Body of pancreas (tissue), 4 donors: ENCODE results near the gene LONRF2.

Experiments used
- CTCF ChIP-seq, 7 experiments: fragments of 450-650 bp in 4 of 7; fragments of 200-600 bp in 3 of 7; sonication (generic) in 3 of 7; IDR thresholded peaks; one replicate each; pipeline ENCODE4 v1.5.1; 2016 to 2019; ENCODE audit warnings: antibody characterized with exemption in 7 of 7
- POLR2A ChIP-seq, 3 donors: fragments of 450-650 bp; IDR thresholded peaks; one replicate each; pipeline ENCODE4 v1.6.1; 2016; ENCODE audit warnings: antibody characterized with exemption in 3 of 3, mild to moderate bottlenecking in 2 of 3

- TF ChIP-seq CTCF (IDR thresholded peaks at IDR 0.05) (no peak), POLR2A (IDR thresholded peaks at IDR 0.05) (no peak)
Measured at GRCh38 chr2:100365434-100365833, 43.1 kb upstream of the LONRF2 start.
